ENCODE results near the gene ICE2. TPM values are rescaled to one million over a fixed set of nuclear protein-coding genes. Genes with fewer than 3 reads are reported as not detected.

The ICE2 gene
- total and polyA plus RNA-seq, 4 experiments from 2014 or later = 46.5 to 68.4 (median 61.2) TPM

DNA sequence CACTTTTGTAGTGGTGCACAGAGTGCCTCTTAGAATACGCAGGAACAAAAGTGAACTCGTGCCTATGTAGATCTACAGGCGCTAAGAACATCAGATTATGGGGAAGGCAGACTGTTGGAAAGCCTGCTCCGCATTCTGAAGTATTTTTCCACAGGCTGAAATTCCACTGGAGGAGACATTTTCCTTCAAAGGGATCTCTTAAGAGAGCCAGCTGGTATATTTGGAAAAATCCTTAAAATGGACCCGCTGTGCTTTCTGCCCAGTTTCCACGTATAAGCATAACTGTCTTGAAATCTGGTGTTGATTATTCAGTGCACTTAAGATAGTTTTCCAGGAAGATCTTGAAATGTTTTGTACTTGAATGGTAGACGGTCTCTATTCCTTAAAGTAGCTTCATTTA lies 34.7 kb upstream of the ICE2 start:
- H3K36me3 Mint-ChIP-seq = peaks cover 53 to 84% of the 10 kb centered on the region in 2 donors
- H3K36me3 ChIP-seq (ENCODE audit: insufficient read depth, low read length) = peaks cover 62% of the 10 kb centered on the region

DNA sequence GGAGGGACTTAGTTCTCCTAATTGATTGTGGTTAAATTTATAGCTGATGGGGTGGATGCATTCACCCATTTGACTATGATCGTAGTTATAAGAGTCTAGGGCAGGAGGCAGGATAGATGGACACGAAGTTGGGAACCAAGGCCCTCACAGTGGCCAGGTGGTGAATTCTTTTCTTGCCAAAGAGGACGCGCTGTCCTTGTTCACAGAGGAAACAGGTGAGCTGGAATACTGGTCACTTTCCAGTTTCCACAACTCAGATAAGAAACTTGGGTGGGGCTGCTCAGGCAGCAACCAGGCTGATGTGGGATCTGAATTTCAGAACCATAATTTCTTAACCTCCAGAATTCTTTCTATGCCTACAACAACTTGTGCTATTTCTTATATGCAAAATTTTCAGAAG lies 34.0 kb upstream of the ICE2 start:
- no peak for DNase-seq
- Histone ChIP-seq H3K36me3 (ENCODE audit: insufficient read depth, low read length) (peaks cover 55% of the 10 kb centered on the region), H3K27ac (ENCODE audit: low read depth, low read length) (no peak overlapping the region), H3K4me3 (ENCODE audit: low read length in 2 of 2) (no peak overlapping the region), H3K4me1 (ENCODE audit: insufficient read depth, low read length) (peaks cover 36% of the 10 kb centered on the region), H3K9me3 (ENCODE audit: control insufficient read depth in 1 of 2, low read length in 2 of 2) (no peaks in the 10 kb centered on the region), H3K27me3 (ENCODE audit: insufficient read depth, low read length) (no peaks in the 10 kb centered on the region)
- Mint-ChIP-seq H3K4me1 (peaks cover 32 to 72% (median 48%) of the 10 kb centered on the region in 4 donors), H3K9me3 (peaks cover 0 to 5% (median 0%) of the 10 kb centered on the region in 8 donors), H3K27me3 (no peaks in the 10 kb centered on the region), H3K36me3 (peaks cover 48 to 81% of the 10 kb centered on the region in 2 donors), H3K27ac (peak overlapping the region in 6 of 7 donors; percentile 7 to 87 (median 64)), H3K4me3 (no peak overlapping the region)
- ChIA-PET CTCF (ENCODE audit: partially characterized antibody) (interaction anchor here (1.4 to 6.2 kb wide), 3 partner anchors 8 to 80 kb away, joined by 3 to 75 read pairs (median 4); no protein-coding TSS in a partner anchor), POLR2A (ENCODE audit: partially characterized antibody) (interaction anchor here (0.8 to 1.9 kb wide), 3 partner anchors 8 to 72 kb away, joined by 3 to 11 read pairs (median 3); no protein-coding TSS in a partner anchor)
- intact Hi-C loops (cut with micrococcal nuclease) = no loop called here

More for the DNA sequence above, 34.7 kb upstream of the ICE2 start:
- Mint-ChIP-seq H3K4me1 (peaks cover 32 to 72% (median 49%) of the 10 kb centered on the region in 4 donors), H3K27me3 (no peaks in the 10 kb centered on the region), H3K9me3 (peaks cover 0 to 7% (median 0%) of the 10 kb centered on the region in 8 donors), H3K27ac (peak overlapping the region in 3 of 7 donors; percentile 8 to 51 (median 35)), H3K4me3 (no peak overlapping the region)
- CTCF ChIA-PET (ENCODE audit: partially characterized antibody) = interaction anchor here (1.2 to 6.2 kb wide), 4 partner anchors 7 to 140 kb away, joined by 3 to 75 read pairs (median 4); no protein-coding TSS in a partner anchor
- Histone ChIP-seq H3K4me1 (ENCODE audit: insufficient read depth, low read length) (peaks cover 35% of the 10 kb centered on the region), H3K4me3 (ENCODE audit: low read length in 2 of 2) (no peak overlapping the region), H3K27ac (ENCODE audit: low read depth, low read length) (no peak overlapping the region), H3K27me3 (ENCODE audit: insufficient read depth, low read length) (no peaks in the 10 kb centered on the region), H3K9me3 (ENCODE audit: control insufficient read depth in 1 of 2, low read length in 2 of 2) (no peaks in the 10 kb centered on the region)
- intact Hi-C loops (cut with micrococcal nuclease) = no loop called here
- POLR2A ChIA-PET (ENCODE audit: partially characterized antibody) = interaction anchor here (0.9 to 1.3 kb wide), 2 partner anchors 10 to 72 kb away, joined by 3 read pairs; no protein-coding TSS in a partner anchor
- DNase-seq = no peak

DNA sequence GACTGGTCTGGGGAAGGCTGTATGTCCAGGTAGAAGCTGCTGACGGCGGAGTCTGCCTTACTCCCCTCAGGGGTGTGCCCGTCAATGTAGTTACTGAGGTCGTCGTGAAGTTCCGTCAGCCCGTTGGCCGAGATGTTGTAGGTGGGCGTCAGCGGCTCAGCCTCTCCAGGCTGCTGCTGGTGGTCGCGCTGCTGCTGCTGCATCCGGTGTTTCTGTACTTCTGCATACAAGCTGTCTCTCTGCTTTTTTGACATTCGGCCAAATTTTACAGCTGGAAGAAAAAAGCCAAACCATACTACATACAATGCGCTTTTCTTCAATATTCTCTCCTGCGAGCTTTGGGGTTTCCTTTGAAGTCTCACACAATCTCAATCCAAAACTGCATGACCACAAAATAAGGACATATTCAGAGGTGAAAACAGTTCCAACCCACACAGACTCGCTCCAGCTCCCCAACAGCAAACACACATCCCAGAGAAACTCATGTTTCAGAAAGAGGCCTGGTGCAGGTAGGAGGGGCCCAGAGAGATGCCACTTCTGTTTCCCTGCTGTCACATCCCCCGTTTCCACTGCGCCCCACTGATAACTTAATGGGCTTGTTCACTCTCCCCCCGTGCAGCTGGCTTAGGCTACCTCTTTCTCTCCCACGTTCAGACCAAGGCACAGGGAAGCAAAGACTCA lies 32.5 kb upstream of the ICE2 start:
- no peaks in the 10 kb centered on the region for H3K27me3 ChIP-seq (ENCODE audit: insufficient read depth, low read length)
- peak overlapping the region in 3 of 8 donors; percentile 8 to 35 (median 28) for H3K4me3 Mint-ChIP-seq
- H3K27me3 Mint-ChIP-seq = no peaks in the 10 kb centered on the region
- peaks cover 53 to 79% of the 10 kb centered on the region in 2 donors for H3K36me3 Mint-ChIP-seq
- no peak for DNase-seq
- peak overlapping the region; percentile 44 to 90 (median 83) for H3K27ac Mint-ChIP-seq
- intact Hi-C loops (cut with micrococcal nuclease) = no loop called here
- peaks cover 49% of the 10 kb centered on the region for H3K36me3 ChIP-seq (ENCODE audit: insufficient read depth, low read length)
- CTCF ChIA-PET (ENCODE audit: partially characterized antibody) = interaction anchor here (1.2 to 6.2 kb wide), 3 partner anchors 9 to 405 kb away, joined by 4 to 75 read pairs (median 6); no protein-coding TSS in a partner anchor
- H3K4me3 ChIP-seq (ENCODE audit: low read length in 2 of 2) = no peak overlapping the region
- H3K4me1 ChIP-seq (ENCODE audit: insufficient read depth, low read length) = peaks cover 43% of the 10 kb centered on the region
- no peaks in the 10 kb centered on the region for H3K9me3 ChIP-seq (ENCODE audit: control insufficient read depth in 1 of 2, low read length in 2 of 2)
- no peak overlapping the region for H3K27ac ChIP-seq (ENCODE audit: low read depth, low read length)
- peaks cover 34 to 71% (median 53%) of the 10 kb centered on the region in 4 donors for H3K4me1 Mint-ChIP-seq
- POLR2A ChIA-PET (ENCODE audit: partially characterized antibody) = interaction anchor here (1.1 to 1.9 kb wide), 2 partner anchors 9 to 25 kb away, joined by 3 to 11 read pairs; no protein-coding TSS in a partner anchor
- H3K9me3 Mint-ChIP-seq = peaks cover 0 to 4% (median 0%) of the 10 kb centered on the region in 8 donors

DNA sequence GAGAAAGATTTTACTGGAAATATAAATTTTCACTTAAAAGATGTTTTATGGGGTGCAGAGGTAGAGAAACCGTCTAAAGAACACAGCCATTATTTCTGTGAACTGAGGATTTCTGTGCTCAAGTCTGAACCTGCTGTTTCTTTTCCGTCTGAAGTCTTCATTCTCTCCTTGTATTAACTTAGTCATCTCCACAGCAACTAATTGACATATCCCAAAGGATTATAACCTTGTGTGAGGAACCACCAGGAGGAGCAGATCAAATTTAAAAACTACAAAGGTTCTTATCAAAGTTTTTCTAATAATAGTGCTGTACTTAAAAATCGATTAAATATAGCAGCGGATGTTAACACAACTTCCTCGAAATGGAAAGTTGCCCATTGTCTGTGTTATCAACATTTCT lies 31.1 kb upstream of the ICE2 start:
- peaks cover 58% of the 10 kb centered on the region for H3K36me3 ChIP-seq (ENCODE audit: insufficient read depth, low read length)
- peaks cover 0 to 4% (median 0%) of the 10 kb centered on the region in 8 donors for H3K9me3 Mint-ChIP-seq
- peaks cover 65 to 83% of the 10 kb centered on the region in 2 donors for H3K36me3 Mint-ChIP-seq
- CTCF ChIA-PET (ENCODE audit: partially characterized antibody) = interaction anchor here (1.3 to 8.4 kb wide), 5 partner anchors 11 to 408 kb away, joined by 4 to 75 read pairs (median 12); no protein-coding TSS in a partner anchor
- H3K27ac ChIP-seq (ENCODE audit: low read depth, low read length) = no peak overlapping the region
- DNase-seq = no peak
- no peaks in the 10 kb centered on the region for H3K27me3 Mint-ChIP-seq
- peaks cover 43% of the 10 kb centered on the region for H3K4me1 ChIP-seq (ENCODE audit: insufficient read depth, low read length)
- POLR2A ChIA-PET (ENCODE audit: partially characterized antibody) = interaction anchor here (2.3 kb wide), 1 partner anchor 70 kb away, joined by 15 read pairs; no protein-coding TSS in a partner anchor
- no peaks in the 10 kb centered on the region for H3K9me3 ChIP-seq (ENCODE audit: control insufficient read depth in 1 of 2, low read length in 2 of 2)
- H3K4me1 Mint-ChIP-seq = peaks cover 33 to 74% (median 52%) of the 10 kb centered on the region in 4 donors
- peak overlapping the region in 2 of 8 donors; percentile 17 to 23 for H3K4me3 Mint-ChIP-seq
- no peaks in the 10 kb centered on the region for H3K27me3 ChIP-seq (ENCODE audit: insufficient read depth, low read length)
- H3K4me3 ChIP-seq (ENCODE audit: low read length in 2 of 2) = no peak overlapping the region
- intact Hi-C loops (cut with micrococcal nuclease) = no loop called here
- H3K27ac Mint-ChIP-seq = peak overlapping the region in 6 of 7 donors; percentile 50 to 87 (median 64)

DNA sequence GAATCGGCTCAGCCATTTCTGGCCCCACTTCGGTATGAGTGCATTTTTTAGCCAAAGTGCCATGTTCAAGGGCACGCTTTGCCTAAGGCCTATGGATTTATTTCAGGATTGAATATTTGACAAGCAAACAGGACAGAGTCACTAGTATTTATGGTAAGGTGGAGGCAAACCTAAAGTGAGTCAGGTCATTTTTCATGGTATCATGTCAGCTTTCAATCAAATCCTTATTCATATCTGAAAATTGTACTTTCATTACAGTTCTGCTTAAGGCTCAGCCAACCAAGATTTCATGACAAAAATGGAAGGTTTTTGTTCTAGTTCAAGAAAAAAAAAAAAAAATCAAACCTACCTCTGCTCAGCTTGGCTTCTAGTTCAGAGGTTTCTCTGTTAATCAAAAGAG lies 30.5 kb upstream of the ICE2 start:
- H3K4me3 Mint-ChIP-seq = no peak overlapping the region
- H3K36me3 ChIP-seq (ENCODE audit: insufficient read depth, low read length) = peaks cover 59% of the 10 kb centered on the region
- H3K9me3 Mint-ChIP-seq = peaks cover 0 to 6% (median 0%) of the 10 kb centered on the region in 8 donors
- peaks cover 33 to 68% (median 50%) of the 10 kb centered on the region in 4 donors for H3K4me1 Mint-ChIP-seq
- H3K27ac ChIP-seq (ENCODE audit: low read depth, low read length) = no peak overlapping the region
- H3K4me1 ChIP-seq (ENCODE audit: insufficient read depth, low read length) = peaks cover 43% of the 10 kb centered on the region
- H3K27me3 ChIP-seq (ENCODE audit: insufficient read depth, low read length) = no peaks in the 10 kb centered on the region
- H3K27me3 Mint-ChIP-seq = no peaks in the 10 kb centered on the region
- peak overlapping the region; percentile 32 to 93 (median 76) for H3K27ac Mint-ChIP-seq
- intact Hi-C loops (cut with micrococcal nuclease) = loop anchor here (5.0 kb wide), 3 partner anchors 143 to 288 kb away; no protein-coding TSS in a partner anchor
- CTCF ChIA-PET (ENCODE audit: partially characterized antibody) = interaction anchor here (0.6 to 8.4 kb wide), 13 partner anchors 7 to 1373 kb away, joined by 3 to 75 read pairs (median 7); no protein-coding TSS in a partner anchor
- peaks cover 65 to 83% of the 10 kb centered on the region in 2 donors for H3K36me3 Mint-ChIP-seq
- H3K9me3 ChIP-seq (ENCODE audit: control insufficient read depth in 1 of 2, low read length in 2 of 2) = no peaks in the 10 kb centered on the region
- H3K4me3 ChIP-seq (ENCODE audit: low read length in 2 of 2) = no peak overlapping the region
- no peak for DNase-seq
- POLR2A ChIA-PET (ENCODE audit: partially characterized antibody) = interaction anchor here (1.3 to 3.7 kb wide), 5 partner anchors 8 to 407 kb away, joined by 3 to 22 read pairs (median 7); no protein-coding TSS in a partner anchor

DNA sequence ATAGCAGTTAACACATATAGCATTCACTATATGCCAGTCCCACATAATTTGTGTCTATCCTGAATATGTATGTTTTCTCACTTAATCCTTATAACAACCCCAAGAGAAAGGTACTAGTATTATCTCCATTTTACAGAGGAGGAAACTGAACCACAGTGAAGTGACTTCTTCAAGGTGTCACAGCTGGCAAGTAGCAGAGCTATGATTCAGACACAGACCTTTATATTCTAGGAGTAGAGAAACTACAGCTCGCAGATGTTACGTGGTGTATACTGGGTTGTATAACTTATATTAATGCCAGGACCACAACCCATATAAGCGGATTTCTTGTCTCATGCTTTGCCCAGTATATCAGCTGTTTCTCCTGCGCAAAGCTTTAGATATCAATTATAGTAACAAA lies 29.5 kb upstream of the ICE2 start:
- CTCF ChIA-PET (ENCODE audit: partially characterized antibody) = interaction anchor here (0.6 to 8.4 kb wide), 24 partner anchors 8 to 1325 kb away, joined by 3 to 75 read pairs (median 4); no protein-coding TSS in a partner anchor
- Mint-ChIP-seq H3K9me3 (peaks cover 0 to 7% (median 0%) of the 10 kb centered on the region in 8 donors), H3K27me3 (no peaks in the 10 kb centered on the region), H3K27ac (peak overlapping the region; percentile 83 to 94 (median 91)), H3K36me3 (peaks cover 62 to 80% of the 10 kb centered on the region in 2 donors), H3K4me3 (peak overlapping the region in 1 of 8 donors; percentile 1), H3K4me1 (peaks cover 29 to 58% (median 43%) of the 10 kb centered on the region in 4 donors)
- no peaks in the 10 kb centered on the region for H3K9me3 ChIP-seq (ENCODE audit: control insufficient read depth in 1 of 2, low read length in 2 of 2)
- intact Hi-C loops (cut with micrococcal nuclease) = loop anchor here (1.0 to 5.0 kb wide), 9 partner anchors 12 to 424 kb away; no protein-coding TSS in a partner anchor
- no peak for DNase-seq
- H3K36me3 ChIP-seq (ENCODE audit: insufficient read depth, low read length) = peaks cover 55% of the 10 kb centered on the region
- no peaks in the 10 kb centered on the region for H3K27me3 ChIP-seq (ENCODE audit: insufficient read depth, low read length)
- H3K4me3 ChIP-seq (ENCODE audit: low read length in 2 of 2) = no peak overlapping the region
- H3K27ac ChIP-seq (ENCODE audit: low read depth, low read length) = peak overlapping the region; percentile 21
- peaks cover 43% of the 10 kb centered on the region for H3K4me1 ChIP-seq (ENCODE audit: insufficient read depth, low read length)
- POLR2A ChIA-PET (ENCODE audit: partially characterized antibody) = interaction anchor here (0.9 to 3.7 kb wide), 11 partner anchors 9 to 408 kb away, joined by 3 to 22 read pairs (median 5); no protein-coding TSS in a partner anchor
